ENCODE measurements around the gene TRIM15.
A peak's percentile ranks its signal among the peaks of the same experiment; 100 is the strongest.

The TRIM15 gene

GRCh38 chr6:30196376-30196775 lies 33.0 kb downstream of the TRIM15 start:
- CTCF ChIA-PET, result interaction anchor here (1.2 kb wide), 1 partner anchor 12 kb away, joined by 5 read pairs; no protein-coding TSS in a partner anchor
- 97% methylated on average over 12 of the region's 12 CpGs for WGBS (ENCODE audit: insufficient coverage)
- Histone ChIP-seq H3K36me3 (ENCODE audit: control insufficient read depth in 4 of 4, insufficient read depth in 4 of 4, low read length in 3 of 4) (peaks cover 0 to 64% (median 28%) of the 10 kb centered on the region in 4 experiments), H3K4me3 (ENCODE audit: control insufficient read depth in 1 of 7, extremely low read depth in 1 of 7, insufficient read depth in 4 of 7, low read depth in 2 of 7, low read length in 6 of 7) (no peak overlapping the region), H3K27ac (ENCODE audit: insufficient read depth in 1 of 2, low read depth in 1 of 2, low read length in 2 of 2, poor library complexity in 1 of 2, severe bottlenecking in 2 of 2) (no peak overlapping the region), H3K4me1 (ENCODE audit: control extremely low read depth in 1 of 4, control insufficient read depth in 4 of 4, insufficient read depth in 4 of 4, low read length in 3 of 4) (peaks cover 5 to 13% (median 10%) of the 10 kb centered on the region in 4 experiments), H3K27me3 (replicated peaks in 2 of 5; ENCODE audit: control insufficient read depth in 4 of 5, insufficient read depth in 5 of 5, low read length in 4 of 5) (no peaks in the 10 kb centered on the region), H3K9me3 (ENCODE audit: control extremely low read depth in 1 of 5, control insufficient read depth in 4 of 5, insufficient read depth in 2 of 5, low read depth in 1 of 5, low read length in 4 of 5) (no peaks in the 10 kb centered on the region)
- POLR2A ChIA-PET, result no interaction called here
- DNase-seq, result no peak

DNA sequence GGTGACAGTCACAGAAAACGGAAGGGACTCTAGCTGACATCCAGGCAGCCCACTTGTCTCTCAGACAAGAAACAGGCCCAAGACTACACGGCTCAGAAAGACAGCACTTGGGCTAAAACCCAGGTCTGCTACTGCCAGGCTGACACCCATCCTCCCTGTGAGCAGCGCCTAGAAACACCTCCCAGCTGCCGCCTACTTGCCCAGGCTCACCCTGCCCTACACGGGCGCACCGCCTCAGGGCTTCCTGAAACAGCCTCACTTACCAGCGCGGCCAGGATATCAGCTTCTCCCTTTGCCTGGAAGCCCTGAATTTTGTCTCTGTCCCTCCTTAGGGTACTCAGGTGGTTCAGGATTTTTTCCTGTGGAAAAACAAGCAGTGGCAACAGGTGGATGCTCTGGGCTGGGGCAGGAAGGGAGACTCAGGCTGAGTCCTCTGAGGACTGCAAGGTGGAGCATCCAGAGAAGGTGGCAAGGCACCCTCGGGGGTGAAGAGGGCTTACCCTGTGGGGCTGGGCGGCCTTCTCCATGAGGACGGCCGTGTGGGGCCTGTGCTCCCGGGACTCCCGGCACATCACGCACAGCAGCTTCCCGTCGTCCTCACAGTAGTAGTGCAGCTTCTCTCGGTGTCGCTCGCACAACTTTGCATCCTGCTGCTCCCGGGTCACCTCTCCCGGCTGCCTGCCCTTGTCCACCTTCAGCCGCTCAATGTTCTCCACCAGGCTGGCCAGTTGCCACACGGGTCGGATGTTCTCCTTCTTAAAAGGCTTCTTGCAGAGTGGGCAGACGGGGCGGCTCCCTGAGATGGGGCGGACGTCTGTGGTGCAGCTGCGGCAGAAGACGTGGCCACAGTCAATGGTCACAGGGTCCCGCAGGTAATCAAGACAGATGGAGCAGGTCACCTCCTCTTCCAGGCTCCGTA lies 35.1 kb downstream of the TRIM15 start:
- Histone ChIP-seq H3K27me3 (replicated peaks in 2 of 5; ENCODE audit: control insufficient read depth in 4 of 5, insufficient read depth in 5 of 5, low read length in 4 of 5) (no peaks in the 10 kb centered on the region), H3K9me3 (ENCODE audit: control extremely low read depth in 1 of 5, control insufficient read depth in 4 of 5, insufficient read depth in 2 of 5, low read depth in 1 of 5, low read length in 4 of 5) (no peaks in the 10 kb centered on the region), H3K27ac (ENCODE audit: insufficient read depth in 1 of 2, low read depth in 1 of 2, low read length in 2 of 2, poor library complexity in 1 of 2, severe bottlenecking in 2 of 2) (no peak overlapping the region), H3K4me3 (ENCODE audit: control insufficient read depth in 1 of 7, extremely low read depth in 1 of 7, insufficient read depth in 4 of 7, low read depth in 2 of 7, low read length in 6 of 7) (no peak overlapping the region), H3K4me1 (ENCODE audit: control extremely low read depth in 1 of 4, control insufficient read depth in 4 of 4, insufficient read depth in 4 of 4, low read length in 3 of 4) (peaks cover 14 to 25% (median 19%) of the 10 kb centered on the region in 4 experiments), H3K36me3 (ENCODE audit: control insufficient read depth in 4 of 4, insufficient read depth in 4 of 4, low read length in 3 of 4) (peaks cover 0 to 52% (median 24%) of the 10 kb centered on the region in 4 experiments)
- CTCF ChIA-PET, result interaction anchor here (0.7 to 1.4 kb wide), 2 partner anchors 30 to 63 kb away, joined by 3 read pairs; partner anchors contain the start of gene TRIM40
- 96% methylated on average over 34 of the region's 34 CpGs for WGBS (ENCODE audit: insufficient coverage)
- POLR2A ChIA-PET, result interaction anchor here (0.6 kb wide), 1 partner anchor 9 kb away, joined by 3 read pairs; no protein-coding TSS in a partner anchor
- DNase-seq, result no peak

GRCh38 chr6:30200551-30201281 lies 37.4 kb downstream of the TRIM15 start:
- ChIA-PET POLR2A (no interaction called here), CTCF (no interaction called here)
- no peaks in the 10 kb centered on the region for H3K9me3 ChIP-seq (ENCODE audit: control extremely low read depth in 1 of 5, control insufficient read depth in 4 of 5, insufficient read depth in 2 of 5, low read depth in 1 of 5, low read length in 4 of 5)
- peak; percentile 57 to 89 (median 84) for DNase-seq
- peaks cover 0 to 40% (median 22%) of the 10 kb centered on the region in 4 experiments for H3K36me3 ChIP-seq (ENCODE audit: control insufficient read depth in 4 of 4, insufficient read depth in 4 of 4, low read length in 3 of 4)
- H3K27ac ChIP-seq (ENCODE audit: insufficient read depth in 1 of 2, low read depth in 1 of 2, low read length in 2 of 2, poor library complexity in 1 of 2, severe bottlenecking in 2 of 2), result no peak overlapping the region
- 56% methylated on average over 2 of the region's 6 CpGs for WGBS (ENCODE audit: insufficient coverage)
- H3K4me3 ChIP-seq (ENCODE audit: control insufficient read depth in 1 of 7, extremely low read depth in 1 of 7, insufficient read depth in 4 of 7, low read depth in 2 of 7, low read length in 6 of 7), result peak overlapping the region in 1 of 7 experiments; percentile 17
- no peaks in the 10 kb centered on the region for H3K27me3 ChIP-seq (replicated peaks in 2 of 5; ENCODE audit: control insufficient read depth in 4 of 5, insufficient read depth in 5 of 5, low read length in 4 of 5)
- H3K4me1 ChIP-seq (ENCODE audit: control extremely low read depth in 1 of 4, control insufficient read depth in 4 of 4, insufficient read depth in 4 of 4, low read length in 3 of 4), result peaks cover 14 to 25% (median 19%) of the 10 kb centered on the region in 4 experiments

GRCh38 chr6:30202366-30202765 lies 39.0 kb downstream of the TRIM15 start:
- POLR2A ChIA-PET, result interaction anchor here (0.6 kb wide), 1 partner anchor 24 kb away, joined by 3 read pairs; no protein-coding TSS in a partner anchor
- 60% methylated on average over 1 of the region's 4 CpGs for WGBS (ENCODE audit: insufficient coverage)
- CTCF ChIA-PET, result no interaction called here
- Histone ChIP-seq H3K36me3 (ENCODE audit: control insufficient read depth in 4 of 4, insufficient read depth in 4 of 4, low read length in 3 of 4) (peaks cover 0 to 33% (median 13%) of the 10 kb centered on the region in 4 experiments), H3K27me3 (replicated peaks in 2 of 5; ENCODE audit: control insufficient read depth in 4 of 5, insufficient read depth in 5 of 5, low read length in 4 of 5) (no peaks in the 10 kb centered on the region), H3K27ac (ENCODE audit: insufficient read depth in 1 of 2, low read depth in 1 of 2, low read length in 2 of 2, poor library complexity in 1 of 2, severe bottlenecking in 2 of 2) (no peak overlapping the region), H3K9me3 (ENCODE audit: control extremely low read depth in 1 of 5, control insufficient read depth in 4 of 5, insufficient read depth in 2 of 5, low read depth in 1 of 5, low read length in 4 of 5) (no peaks in the 10 kb centered on the region), H3K4me3 (ENCODE audit: control insufficient read depth in 1 of 7, extremely low read depth in 1 of 7, insufficient read depth in 4 of 7, low read depth in 2 of 7, low read length in 6 of 7) (no peak overlapping the region), H3K4me1 (ENCODE audit: control extremely low read depth in 1 of 4, control insufficient read depth in 4 of 4, insufficient read depth in 4 of 4, low read length in 3 of 4) (peaks cover 14 to 25% (median 19%) of the 10 kb centered on the region in 4 experiments)
- DNase-seq, result no peak

GRCh38 chr6:30204116-30204515 lies 40.8 kb downstream of the TRIM15 start:
- 100% methylated on average over 1 of the region's 1 CpG for WGBS (ENCODE audit: insufficient coverage)
- POLR2A ChIA-PET, result no interaction called here
- H3K4me1 ChIP-seq (ENCODE audit: control extremely low read depth in 1 of 4, control insufficient read depth in 4 of 4, insufficient read depth in 4 of 4, low read length in 3 of 4), result peaks cover 14 to 25% (median 19%) of the 10 kb centered on the region in 4 experiments

GRCh38 chr6:30206152-30206551 lies 42.8 kb downstream of the TRIM15 start:
- DNase-seq, result no peak
- CTCF ChIA-PET, result interaction anchor here (1.1 to 1.4 kb wide), 2 partner anchors 12 to 75 kb away, joined by 3 read pairs; no protein-coding TSS in a partner anchor
- H3K9me3 ChIP-seq (ENCODE audit: control extremely low read depth in 1 of 5, control insufficient read depth in 4 of 5, insufficient read depth in 2 of 5, low read depth in 1 of 5, low read length in 4 of 5), result no peaks in the 10 kb centered on the region
- peaks cover 0 to 10% (median under 1%) of the 10 kb centered on the region in 4 experiments for H3K36me3 ChIP-seq (ENCODE audit: control insufficient read depth in 4 of 4, insufficient read depth in 4 of 4, low read length in 3 of 4)
- no peak overlapping the region for H3K27ac ChIP-seq (ENCODE audit: insufficient read depth in 1 of 2, low read depth in 1 of 2, low read length in 2 of 2, poor library complexity in 1 of 2, severe bottlenecking in 2 of 2)
- no peaks in the 10 kb centered on the region for H3K27me3 ChIP-seq (replicated peaks in 2 of 5; ENCODE audit: control insufficient read depth in 4 of 5, insufficient read depth in 5 of 5, low read length in 4 of 5)
- POLR2A ChIA-PET, result interaction anchor here (0.5 kb wide), 1 partner anchor 590 kb away, joined by 9 read pairs; no protein-coding TSS in a partner anchor
- 88% methylated on average over 7 of the region's 7 CpGs for WGBS (ENCODE audit: insufficient coverage)
- H3K4me1 ChIP-seq (ENCODE audit: control extremely low read depth in 1 of 4, control insufficient read depth in 4 of 4, insufficient read depth in 4 of 4, low read length in 3 of 4), result peaks cover 9 to 14% (median 12%) of the 10 kb centered on the region in 4 experiments
- H3K4me3 ChIP-seq (ENCODE audit: control insufficient read depth in 1 of 7, extremely low read depth in 1 of 7, insufficient read depth in 4 of 7, low read depth in 2 of 7, low read length in 6 of 7), result no peak overlapping the region

More at GRCh38 chr6:30204116-30204515, 40.8 kb downstream of the TRIM15 start:
- DNase-seq, result no peak
- no peak overlapping the region for H3K27ac ChIP-seq (ENCODE audit: insufficient read depth in 1 of 2, low read depth in 1 of 2, low read length in 2 of 2, poor library complexity in 1 of 2, severe bottlenecking in 2 of 2)
- CTCF ChIA-PET, result interaction anchor here (1.1 to 1.4 kb wide), 3 partner anchors 10 to 13 kb away, joined by 3 read pairs; no protein-coding TSS in a partner anchor
- H3K4me3 ChIP-seq (ENCODE audit: control insufficient read depth in 1 of 7, extremely low read depth in 1 of 7, insufficient read depth in 4 of 7, low read depth in 2 of 7, low read length in 6 of 7), result no peak overlapping the region
- H3K36me3 ChIP-seq (ENCODE audit: control insufficient read depth in 4 of 4, insufficient read depth in 4 of 4, low read length in 3 of 4), result peaks cover 0 to 18% (median 4%) of the 10 kb centered on the region in 4 experiments
- no peaks in the 10 kb centered on the region for H3K27me3 ChIP-seq (replicated peaks in 2 of 5; ENCODE audit: control insufficient read depth in 4 of 5, insufficient read depth in 5 of 5, low read length in 4 of 5)
- no peaks in the 10 kb centered on the region for H3K9me3 ChIP-seq (ENCODE audit: control extremely low read depth in 1 of 5, control insufficient read depth in 4 of 5, insufficient read depth in 2 of 5, low read depth in 1 of 5, low read length in 4 of 5)
